Thyroid gland (tissue), 4 donors: ENCODE data around the gene CKMT2. TPM values are rescaled to one million over a fixed set of nuclear protein-coding genes. Genes with fewer than 3 reads are reported as not detected.

Experiments used
- DNase-seq, 2 donors: peaks; one replicate each; pipeline ENCODE4 v3.0.0-alpha.2; 2019
- H3K27ac ChIP-seq, 3 donors: fragments of 200-600 bp; sonication (generic); 1 replicate in 2 of 3; 2 replicates in 1 of 3; pipeline ENCODE4 v1.5.1; 2016 to 2019; ENCODE audit warnings: mild to moderate bottlenecking in 1 of 3, moderate library complexity in 1 of 3
- H3K27me3 ChIP-seq: fragments of 200-600 bp; sonication (generic); one replicate; pipeline ENCODE4 v1.5.1; 2019
- H3K36me3 ChIP-seq, 2 donors: fragments of 200-600 bp; sonication (generic); one replicate each; pipeline ENCODE4 v1.5.1; 2016 to 2019
- H3K4me1 ChIP-seq, 2 donors: fragments of 200-600 bp; sonication (generic); one replicate each; pipeline ENCODE4 v1.5.1; 2017 to 2019
- H3K4me3 ChIP-seq, 3 donors: fragments of 200-600 bp; sonication (generic); replicated peaks in 1 of 3; 1 replicate in 2 of 3; 2 replicates in 1 of 3; pipeline ENCODE4 v1.5.1; 2016; ENCODE audit warnings: mild to moderate bottlenecking in 1 of 3
- H3K9me3 ChIP-seq: fragments of 200-600 bp; sonication (generic); one replicate; pipeline ENCODE4 v1.5.1; 2017
- CTCF ChIP-seq, 6 experiments: fragments of 200-600 bp in 3 of 6; fragments of 450-650 bp in 3 of 6; sonication (generic) in 3 of 6; IDR thresholded peaks; one replicate each; pipeline ENCODE4 v1.5.1; 2016 to 2019; ENCODE audit warnings: antibody characterized with exemption in 6 of 6, mild to moderate bottlenecking in 2 of 6, inconsistent platforms in 1 of 6, moderate library complexity in 1 of 6
- POLR2A ChIP-seq, 2 donors: fragments of 450-650 bp; IDR thresholded peaks; one replicate each; pipeline ENCODE4 v1.6.1; 2017; ENCODE audit warnings: antibody characterized with exemption in 2 of 2, mild to moderate bottlenecking in 2 of 2, moderate library complexity in 1 of 2
- WGBS, 2 donors: methylation state at CpG; one replicate each; pipeline ENCODE4 v1.1.5; 2017; 5-methylcytosine and 5-hydroxymethylcytosine counted together
- intact Hi-C: fragments of 100-400 bp; cut with DNase I; formaldehyde crosslinking; loops from one replicate; pipeline ENCODE4 v1.15.1; 2023
- total RNA-seq, 4 donors: library from RNA; depleted of rRNA; stranded (reverse); fragments of >200 nt; gene quantifications; one replicate each; pipeline ENCODE4 v1.2.3, GENCODE V29; 2016

The CKMT2 gene
- total RNA-seq, 4 donors from 2014 or later: 1.7 to 24.4 (median 16.1) TPM

DNA sequence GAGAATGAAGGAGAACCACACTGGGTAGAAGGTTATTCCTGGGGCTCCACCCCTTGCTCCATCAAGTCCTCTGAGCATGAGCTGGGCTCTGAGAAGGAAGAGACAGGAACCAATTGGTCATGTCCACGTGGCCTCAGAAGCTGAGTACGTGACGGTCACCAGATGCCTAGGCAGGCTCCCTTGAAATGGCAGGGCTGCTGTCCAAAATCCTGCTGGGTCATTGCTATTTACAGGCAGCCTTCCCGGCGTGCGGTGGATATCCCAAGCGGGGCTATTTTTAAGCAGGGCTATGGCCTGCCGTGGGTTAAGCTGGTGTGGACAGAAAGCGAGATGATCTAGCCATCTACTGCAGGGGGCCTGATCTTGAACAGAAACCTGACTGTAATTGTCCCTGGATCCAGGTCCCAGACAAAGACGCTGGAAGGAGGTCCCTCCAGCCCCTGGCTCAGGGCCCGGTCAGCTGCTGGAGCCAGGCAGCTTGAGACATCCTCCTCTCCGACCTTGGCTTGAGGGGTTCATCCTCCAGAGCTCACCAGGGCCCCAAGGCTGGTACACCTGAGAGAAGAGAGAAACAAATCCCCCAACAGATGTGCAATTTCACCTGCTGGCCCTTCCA is 550 bp upstream of the CKMT2 start:
- WGBS, 2 donors: 50 to 74% methylated on average over 4 to 11 of the region's 12 CpGs
- DNase-seq: peak; percentile 23 to 38
- intact Hi-C loops: loop anchor here (10.0 kb wide), 1 partner anchor 62 kb away; no protein-coding TSS in a partner anchor

GRCh38 chr5:81234299-81234698 is 1.2 kb downstream of the CKMT2 start:
- 90 to 93% methylated on average over 7 of the region's 7 CpGs for WGBS, 2 donors
- no peak for TF ChIP-seq POLR2A (IDR thresholded peaks at IDR 0.05)
- TF ChIP-seq CTCF (IDR thresholded peaks at IDR 0.05): no peak
- Histone ChIP-seq H3K4me1 (peaks cover 15 to 34% of the 10 kb centered on the region in 2 donors), H3K4me3 (no peak overlapping the region), H3K27me3 (no peaks in the 10 kb centered on the region), H3K27ac (peak overlapping the region in 2 of 3 donors; percentile 41 to 49), H3K36me3 (no peaks in the 10 kb centered on the region), H3K9me3 (no peaks in the 10 kb centered on the region)
- DNase-seq: no peak
- intact Hi-C loops: loop anchor here (10.0 kb wide), 1 partner anchor 61 kb away; no protein-coding TSS in a partner anchor

More for the DNA sequence above, 550 bp upstream of the CKMT2 start:
- no peaks in the 10 kb centered on the region for H3K36me3 ChIP-seq
- no peaks in the 10 kb centered on the region for H3K9me3 ChIP-seq
- H3K27ac ChIP-seq: peak overlapping the region; percentile 41 to 54 (median 49)
- TF ChIP-seq POLR2A (IDR thresholded peaks at IDR 0.05) (no peak), CTCF (IDR thresholded peaks at IDR 0.05) (no peak)
- peak overlapping the region in 2 of 3 donors; percentile 31 to 36 for H3K4me3 ChIP-seq
- H3K4me1 ChIP-seq: peaks cover 15 to 34% of the 10 kb centered on the region in 2 donors
- H3K27me3 ChIP-seq: no peaks in the 10 kb centered on the region

- Histone ChIP-seq H3K4me1 (peaks cover 15 to 34% of the 10 kb centered on the region in 2 donors), H3K27ac (peak overlapping the region in 2 of 3 donors; percentile 41 to 49), H3K27me3 (no peaks in the 10 kb centered on the region), H3K36me3 (no peaks in the 10 kb centered on the region), H3K9me3 (no peaks in the 10 kb centered on the region), H3K4me3 (no peak overlapping the region)
- no peak for TF ChIP-seq POLR2A (IDR thresholded peaks at IDR 0.05)
- TF ChIP-seq CTCF (IDR thresholded peaks at IDR 0.05): no peak
- intact Hi-C loops: loop anchor here (10.0 kb wide), 1 partner anchor 60 kb away; no protein-coding TSS in a partner anchor
- WGBS, 2 donors: 84% methylated on average over 3 of the region's 3 CpGs
- peak in 1 of 2 donors; percentile 17 for DNase-seq
These were observed 1.7 kb downstream of the CKMT2 start for GRCh38 chr5:81234801-81235200.

DNA sequence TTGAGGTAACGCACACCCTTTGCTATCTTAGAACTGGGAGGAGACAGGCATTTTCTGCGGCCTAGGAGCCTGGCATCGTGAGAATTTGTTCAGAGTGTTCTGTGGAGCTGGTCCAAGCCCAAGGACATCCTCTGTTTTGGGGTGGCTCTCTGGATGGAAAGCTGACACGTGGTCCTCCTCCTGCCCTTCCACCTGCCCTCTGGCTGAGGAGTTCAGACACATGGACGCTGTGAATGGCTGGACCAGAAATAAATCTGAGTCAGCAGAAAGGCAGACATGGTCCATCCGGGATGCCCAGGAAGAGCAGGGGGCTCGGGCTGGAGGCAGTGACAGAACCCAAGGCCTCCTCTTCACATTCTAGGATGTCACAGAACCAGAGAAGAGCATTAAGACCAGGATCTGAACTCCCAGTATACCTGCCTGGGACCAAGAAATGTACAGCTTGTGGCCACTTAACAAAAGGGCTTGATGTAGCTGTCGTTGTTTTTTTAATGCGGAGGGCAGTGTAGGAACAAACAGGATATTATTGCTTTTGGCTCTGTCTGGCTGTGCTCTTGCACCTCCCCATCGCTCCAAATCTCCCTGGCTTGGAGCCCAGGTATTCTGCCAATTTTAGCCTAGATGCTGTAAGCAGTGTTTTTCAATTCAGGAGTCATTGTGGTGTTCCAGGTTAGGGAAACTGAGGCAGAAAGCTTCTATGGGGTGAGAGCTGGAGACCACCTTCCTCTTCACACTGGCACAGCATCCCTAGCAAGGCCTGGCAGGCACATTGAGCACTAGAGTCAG is 2.4 kb downstream of the CKMT2 start:
- Histone ChIP-seq H3K36me3 (no peaks in the 10 kb centered on the region), H3K4me1 (peaks cover 15 to 34% of the 10 kb centered on the region in 2 donors), H3K27ac (peak overlapping the region in 1 of 3 donors; percentile 41), H3K27me3 (no peaks in the 10 kb centered on the region), H3K4me3 (no peak overlapping the region), H3K9me3 (no peaks in the 10 kb centered on the region)
- intact Hi-C loops: loop anchor here (10.0 kb wide), 1 partner anchor 59 kb away; no protein-coding TSS in a partner anchor
- 55 to 60% methylated on average over 9 to 10 of the region's 10 CpGs for WGBS, 2 donors
- TF ChIP-seq CTCF (IDR thresholded peaks at IDR 0.05) (no peak), POLR2A (IDR thresholded peaks at IDR 0.05) (no peak)
- DNase-seq: peak; percentile 21 to 58
